ENCODE measurements around the gene CD96. TPM values are rescaled to one million over a fixed set of nuclear protein-coding genes. Genes with fewer than 3 reads are reported as not detected.

Gene CD96
- total RNA-seq, 2 donors from 2014 or later, result not detected

- Histone ChIP-seq H3K27me3 (ENCODE audit: control insufficient read depth, insufficient read depth, low read length, poor library complexity, severe bottlenecking) (no peaks in the 10 kb centered on the region), H3K9ac (ENCODE audit: extremely low read depth, low read length, poor library complexity, severe bottlenecking) (no peak overlapping the region), H3K4me1 (ENCODE audit: control insufficient read depth, insufficient read depth, low read length) (no peaks in the 10 kb centered on the region), H3K27ac (ENCODE audit: low read depth, low read length) (no peak overlapping the region), H3K9me3 (ENCODE audit: control insufficient read depth, low read length) (no peaks in the 10 kb centered on the region), H3K4me3 (ENCODE audit: low read length) (no peak overlapping the region), H3K36me3 (ENCODE audit: control insufficient read depth, insufficient read depth, low read length) (no peaks in the 10 kb centered on the region)
- DNase-seq, result no peak
- Mint-ChIP-seq H3K27me3 (ENCODE audit: insufficient read depth) (no peaks in the 10 kb centered on the region), H3K27ac (no peak overlapping the region), H3K4me1 (no peaks in the 10 kb centered on the region), H3K4me3 (no peak overlapping the region), H3K9me3 (peaks cover 8% of the 10 kb centered on the region), H3K36me3 (ENCODE audit: low read depth) (no peaks in the 10 kb centered on the region)
- 60 to 100% methylated on average over 1 of the region's 1 CpG for WGBS, 2 experiments (ENCODE audit: insufficient coverage in 1 of 2, insufficient read length in 1 of 2)
- no peak for TF ChIP-seq CTCF (conservative IDR thresholded peaks at IDR 0.05)
Measured at GRCh38 chr3:111585217-111585616, 43.2 kb downstream of the CD96 start.

GRCh38 chr3:111588527-111588926 lies 46.5 kb downstream of the CD96 start:
- Mint-ChIP-seq H3K9me3 (peaks cover 8% of the 10 kb centered on the region), H3K4me3 (no peak overlapping the region), H3K27ac (no peak overlapping the region), H3K4me1 (no peaks in the 10 kb centered on the region), H3K27me3 (ENCODE audit: insufficient read depth) (no peaks in the 10 kb centered on the region), H3K36me3 (ENCODE audit: low read depth) (no peaks in the 10 kb centered on the region)
- H3K4me1 ChIP-seq (ENCODE audit: control insufficient read depth, insufficient read depth, low read length), result no peaks in the 10 kb centered on the region
- H3K4me3 ChIP-seq (ENCODE audit: low read length), result no peak overlapping the region
- H3K9me3 ChIP-seq (ENCODE audit: control insufficient read depth, low read length), result no peaks in the 10 kb centered on the region
- no peak overlapping the region for H3K27ac ChIP-seq (ENCODE audit: low read depth, low read length)
- H3K36me3 ChIP-seq (ENCODE audit: control insufficient read depth, insufficient read depth, low read length), result no peaks in the 10 kb centered on the region
- no peaks in the 10 kb centered on the region for H3K27me3 ChIP-seq (ENCODE audit: control insufficient read depth, insufficient read depth, low read length, poor library complexity, severe bottlenecking)
- no peak overlapping the region for H3K9ac ChIP-seq (ENCODE audit: extremely low read depth, low read length, poor library complexity, severe bottlenecking)
- DNase-seq, result no peak
- TF ChIP-seq CTCF (conservative IDR thresholded peaks at IDR 0.05), result no peak

DNA sequence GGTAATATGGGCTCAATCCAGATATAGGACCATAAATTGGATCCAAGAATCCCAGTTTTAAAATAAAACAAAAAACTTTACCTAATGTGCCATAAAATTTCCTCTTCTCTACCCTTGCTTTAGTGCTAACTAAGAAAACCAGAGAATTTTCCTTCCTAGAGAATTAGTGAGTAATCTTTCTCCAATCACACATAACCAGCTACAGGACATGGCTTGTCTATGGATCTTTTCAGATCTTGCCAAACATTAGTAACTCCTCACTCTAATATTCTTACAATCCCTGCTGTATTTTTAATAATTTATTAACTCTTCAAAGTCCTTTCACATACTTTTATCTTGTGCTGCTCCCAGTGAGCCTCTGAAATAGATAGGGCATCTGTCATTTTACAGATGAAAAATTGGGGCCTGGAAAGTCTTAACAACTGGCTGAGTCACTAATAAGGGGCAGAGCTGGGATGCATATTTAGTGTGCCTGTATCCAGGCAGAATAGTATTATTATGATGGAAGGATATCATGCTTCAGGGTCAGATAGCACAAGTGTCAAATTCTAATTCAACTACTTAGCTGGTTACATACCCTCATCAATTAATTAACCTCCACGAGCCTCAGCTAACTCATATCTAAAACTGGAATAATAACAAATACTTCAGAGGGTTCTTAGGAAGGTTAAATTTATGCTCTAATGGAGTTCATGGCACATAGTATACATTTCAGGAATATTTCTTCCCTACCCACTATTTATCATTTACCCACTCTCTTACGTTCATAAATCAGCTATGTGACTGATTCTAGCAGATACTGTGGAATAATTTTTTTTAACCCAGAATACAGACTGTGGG lies 47.5 kb downstream of the CD96 start:
- Histone ChIP-seq H3K9ac (ENCODE audit: extremely low read depth, low read length, poor library complexity, severe bottlenecking) (no peak overlapping the region), H3K27ac (ENCODE audit: low read depth, low read length) (no peak overlapping the region)
- WGBS, 2 experiments (ENCODE audit: insufficient coverage in 1 of 2, insufficient read length in 1 of 2), result 95% methylated on average over 2 of the region's 2 CpGs; no CpG with 5 or more reads in 1 of the 2 experiments

More for the DNA sequence above, 47.5 kb downstream of the CD96 start:
- no peak for TF ChIP-seq CTCF (conservative IDR thresholded peaks at IDR 0.05)
- no peaks in the 10 kb centered on the region for H3K27me3 ChIP-seq (ENCODE audit: control insufficient read depth, insufficient read depth, low read length, poor library complexity, severe bottlenecking)
- peaks cover 4% of the 10 kb centered on the region for H3K9me3 Mint-ChIP-seq
- no peaks in the 10 kb centered on the region for H3K4me1 Mint-ChIP-seq
- DNase-seq, result no peak
- no peaks in the 10 kb centered on the region for H3K36me3 ChIP-seq (ENCODE audit: control insufficient read depth, insufficient read depth, low read length)
- H3K27ac Mint-ChIP-seq, result no peak overlapping the region
- H3K36me3 Mint-ChIP-seq (ENCODE audit: low read depth), result no peaks in the 10 kb centered on the region
- no peak overlapping the region for H3K4me3 Mint-ChIP-seq
- H3K4me3 ChIP-seq (ENCODE audit: low read length), result no peak overlapping the region
- H3K27me3 Mint-ChIP-seq (ENCODE audit: insufficient read depth), result no peaks in the 10 kb centered on the region
- H3K9me3 ChIP-seq (ENCODE audit: control insufficient read depth, low read length), result no peaks in the 10 kb centered on the region
- no peaks in the 10 kb centered on the region for H3K4me1 ChIP-seq (ENCODE audit: control insufficient read depth, insufficient read depth, low read length)

Data from endodermal cell (in vitro differentiated cells).